Esophagus muscularis mucosa (tissue), 4 donors: ENCODE results near the gene DUSP10. TPM values are rescaled to one million over a fixed set of nuclear protein-coding genes. Genes with fewer than 3 reads are reported as not detected.

ENCODE experiments used
- DNase-seq: peaks from one replicate; pipeline ENCODE4 v3.0.0-alpha.2; 2017; ENCODE audit errors: extremely low spot score
- H3K27ac ChIP-seq, 4 donors: fragments of 200-600 bp; sonication (generic); replicated peaks in 1 of 4; 1 replicate in 3 of 4; 2 replicates in 1 of 4; pipeline ENCODE4 v1.5.1; 2016 to 2019; ENCODE audit warnings: mild to moderate bottlenecking in 1 of 4
- H3K27me3 ChIP-seq, 4 donors: fragments of 200-600 bp; sonication (generic); one replicate each; pipeline versions ENCODE4 v1.5.1 to v1.6.0; 2016 to 2019
- H3K36me3 ChIP-seq, 4 donors: fragments of 200-600 bp; sonication (generic); one replicate each; pipeline ENCODE4 v1.5.1; 2016 to 2019
- H3K4me1 ChIP-seq, 4 donors: fragments of 200-600 bp; sonication (generic); one replicate each; pipeline ENCODE4 v1.5.1; 2016 to 2019
- H3K4me3 ChIP-seq, 4 donors: fragments of 200-600 bp; sonication (generic); 1 replicate in 2 of 4; 2 replicates in 2 of 4; pipeline ENCODE4 v1.5.1; 2016 to 2019; ENCODE audit warnings: mild to moderate bottlenecking in 4 of 4, moderate library complexity in 1 of 4
- H3K9me3 ChIP-seq, 4 donors: fragments of 200-600 bp; sonication (generic); 1 replicate in 3 of 4; 2 replicates in 1 of 4; pipeline ENCODE4 v1.5.1; 2016 to 2019
- CTCF ChIP-seq, 3 experiments: fragments of 200-600 bp in 2 of 3; fragments of 450-650 bp in 1 of 3; sonication (generic) in 2 of 3; IDR thresholded peaks; one replicate each; pipeline ENCODE4 v1.5.1; 2017 to 2019; ENCODE audit warnings: antibody characterized with exemption in 3 of 3, mild to moderate bottlenecking in 2 of 3, moderate library complexity in 1 of 3
- EP300 ChIP-seq: sonication (generic); formaldehyde crosslinking; IDR thresholded peaks from one replicate; pipeline ENCODE4 v1.6.1; 2017; ENCODE audit warnings: antibody characterized with exemption
- POLR2A ChIP-seq: fragments of 450-650 bp; IDR thresholded peaks from one replicate; pipeline ENCODE4 v1.6.1; 2017; ENCODE audit warnings: antibody characterized with exemption, moderate library complexity, mild to moderate bottlenecking, low read depth
- POLR2AphosphoS5 ChIP-seq, 2 donors: sonication (generic); formaldehyde crosslinking; IDR thresholded peaks; one replicate each; pipeline ENCODE4 v1.6.1; 2017; ENCODE audit warnings: antibody characterized with exemption in 2 of 2
- WGBS: methylation state at CpG from one replicate; pipeline ENCODE4 v1.1.5; 2018; 5-methylcytosine and 5-hydroxymethylcytosine counted together
- intact Hi-C: fragments of 100-400 bp; cut with DNase I; formaldehyde crosslinking; loops from one replicate; pipeline ENCODE4 v1.15.1; 2023
- total RNA-seq, 4 donors: library from RNA; depleted of rRNA; stranded (reverse); fragments of >200 nt; gene quantifications; one replicate each; pipeline versions ENCODE4 v1.1.0 to v1.2.1, GENCODE V29; 2016

DUSP10 gene
- total RNA-seq, 4 donors from 2014 or later, result 5.5 to 13.1 (median 8.6) TPM

GRCh38 chr1:221751226-221751887 lies 9.5 kb upstream of the DUSP10 start:
- WGBS, result 71% methylated on average over 4 of the region's 4 CpGs
- Histone ChIP-seq H3K9me3 (no peaks in the 10 kb centered on the region), H3K4me3 (no peak overlapping the region), H3K4me1 (no peaks in the 10 kb centered on the region), H3K27me3 (no peaks in the 10 kb centered on the region), H3K36me3 (no peaks in the 10 kb centered on the region), H3K27ac (no peak overlapping the region)
- TF ChIP-seq POLR2AphosphoS5 (IDR thresholded peaks at IDR 0.05) (no peak), CTCF (IDR thresholded peaks at IDR 0.05) (no peak), EP300 (no peak), POLR2A (no peak)
- intact Hi-C loops, result no loop called here
- no peak for DNase-seq

- TF ChIP-seq POLR2AphosphoS5 (IDR thresholded peaks at IDR 0.05) (no peak), EP300 (no peak), CTCF (IDR thresholded peaks at IDR 0.05) (no peak), POLR2A (no peak)
- intact Hi-C loops, result loop anchor here (10.0 kb wide), 2 partner anchors 134 to 274 kb away; no protein-coding TSS in a partner anchor
- Histone ChIP-seq H3K9me3 (no peaks in the 10 kb centered on the region), H3K27ac (no peak overlapping the region), H3K4me1 (peaks cover 0 to 1% (median 0%) of the 10 kb centered on the region in 4 donors), H3K36me3 (no peaks in the 10 kb centered on the region), H3K4me3 (no peak overlapping the region), H3K27me3 (no peaks in the 10 kb centered on the region)
- 97% methylated on average over 2 of the region's 2 CpGs for WGBS
- DNase-seq, result no peak
These were observed 7.1 kb upstream of the DUSP10 start for GRCh38 chr1:221748981-221749380.

- Histone ChIP-seq H3K4me1 (peaks cover 6 to 9% (median 7%) of the 10 kb centered on the region in 4 donors), H3K4me3 (no peak overlapping the region), H3K36me3 (no peaks in the 10 kb centered on the region), H3K27ac (no peak overlapping the region), H3K27me3 (no peaks in the 10 kb centered on the region), H3K9me3 (no peaks in the 10 kb centered on the region)
- no peak for DNase-seq
- no peak for TF ChIP-seq POLR2A
- no peak for TF ChIP-seq EP300
- no peak for TF ChIP-seq CTCF (IDR thresholded peaks at IDR 0.05)
- TF ChIP-seq POLR2AphosphoS5 (IDR thresholded peaks at IDR 0.05), result no peak
- WGBS, result 86% methylated on average over 5 of the region's 5 CpGs
- intact Hi-C loops, result loop anchor here (10.0 kb wide), 2 partner anchors 133 to 273 kb away; no protein-coding TSS in a partner anchor
These were observed 6.0 kb upstream of the DUSP10 start for GRCh38 chr1:221747839-221748238.

GRCh38 chr1:221743416-221744208 lies 1.7 kb upstream of the DUSP10 start:
- no peak for DNase-seq
- Histone ChIP-seq H3K27me3 (no peaks in the 10 kb centered on the region), H3K27ac (peak overlapping the region; percentile 93 to 99 (median 98)), H3K4me1 (peaks cover 18 to 34% (median 28%) of the 10 kb centered on the region in 4 donors), H3K4me3 (peak overlapping the region; percentile 63 to 91 (median 70)), H3K9me3 (no peaks in the 10 kb centered on the region), H3K36me3 (peaks cover 0 to 5% (median 0%) of the 10 kb centered on the region in 4 donors)
- intact Hi-C loops, result loop anchor here (2.0 to 10.0 kb wide), 3 partner anchors 129 to 269 kb away; no protein-coding TSS in a partner anchor
- 36% methylated on average over 15 of the region's 16 CpGs for WGBS
- TF ChIP-seq POLR2A (no peak), POLR2AphosphoS5 (IDR thresholded peaks at IDR 0.05) (peak in 1 of 2 donors; percentile 3)
